Cardiac fibroblast (primary cell): ENCODE results near the gene NPIPA5.
"Not testable (repeated sequence)": the region's sequence is repeated elsewhere in the genome, so short reads cannot be mapped to it uniquely, and the experiment has no call there.

Source experiments
- DNase-seq, 2 donors: peaks; one replicate each; pipeline versions ENCODE4 v3.0.0 to v3.0.0-alpha.2; 2010; ENCODE audit warnings: low read depth in 2 of 2
- H3K4me3 ChIP-seq, 2 donors: replicated peaks in 1 of 2; 1 replicate in 1 of 2; 2 replicates in 1 of 2; pipeline ENCODE4 v1.5.1; 2011; ENCODE audit warnings: low read depth in 2 of 2, low read length in 2 of 2, mild to moderate bottlenecking in 2 of 2, moderate library complexity in 1 of 2
- TF ChIP-seq, protein P1 (sequence below): IDR thresholded peaks from one replicate; pipeline ENCODE4 v1.5.1; 2011; ENCODE audit warnings: low read depth, mild to moderate bottlenecking, low read length, inconsistent platforms

Gene NPIPA5

DNA sequence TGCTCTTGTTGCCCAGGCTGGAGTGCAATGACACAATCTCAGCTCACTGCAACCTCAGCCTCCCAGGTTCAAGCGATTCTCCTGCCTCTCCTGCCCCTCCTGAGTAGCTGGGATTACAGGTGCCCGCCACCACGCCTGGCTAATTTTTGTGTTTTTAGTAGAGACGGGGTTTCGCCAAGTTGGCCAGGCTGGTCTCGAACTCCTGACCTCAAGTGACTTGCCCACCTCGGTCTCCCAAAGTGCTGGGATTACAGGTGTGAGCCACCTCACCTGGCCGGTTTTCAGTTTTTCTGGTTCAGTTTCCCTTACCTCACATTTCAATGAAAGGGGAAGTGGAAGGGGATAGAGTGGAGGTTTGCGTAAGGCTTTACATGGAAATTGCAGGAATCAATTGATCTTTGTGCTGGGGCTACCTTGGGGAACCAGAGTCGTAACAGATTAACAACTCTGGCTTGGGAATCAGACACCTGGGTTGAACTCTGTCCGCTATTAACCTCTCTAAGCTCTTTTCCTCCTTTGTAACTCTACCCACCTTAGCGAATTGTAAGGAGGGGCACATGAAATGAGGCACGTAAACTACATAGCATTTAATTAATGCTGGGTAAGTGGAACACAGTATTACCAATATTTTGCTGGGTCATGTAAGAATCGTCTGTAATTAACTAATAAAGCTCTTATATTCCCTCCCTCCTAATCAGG is 20.7 kb upstream of the NPIPA5 start:
- TF ChIP-seq, protein P1, sequence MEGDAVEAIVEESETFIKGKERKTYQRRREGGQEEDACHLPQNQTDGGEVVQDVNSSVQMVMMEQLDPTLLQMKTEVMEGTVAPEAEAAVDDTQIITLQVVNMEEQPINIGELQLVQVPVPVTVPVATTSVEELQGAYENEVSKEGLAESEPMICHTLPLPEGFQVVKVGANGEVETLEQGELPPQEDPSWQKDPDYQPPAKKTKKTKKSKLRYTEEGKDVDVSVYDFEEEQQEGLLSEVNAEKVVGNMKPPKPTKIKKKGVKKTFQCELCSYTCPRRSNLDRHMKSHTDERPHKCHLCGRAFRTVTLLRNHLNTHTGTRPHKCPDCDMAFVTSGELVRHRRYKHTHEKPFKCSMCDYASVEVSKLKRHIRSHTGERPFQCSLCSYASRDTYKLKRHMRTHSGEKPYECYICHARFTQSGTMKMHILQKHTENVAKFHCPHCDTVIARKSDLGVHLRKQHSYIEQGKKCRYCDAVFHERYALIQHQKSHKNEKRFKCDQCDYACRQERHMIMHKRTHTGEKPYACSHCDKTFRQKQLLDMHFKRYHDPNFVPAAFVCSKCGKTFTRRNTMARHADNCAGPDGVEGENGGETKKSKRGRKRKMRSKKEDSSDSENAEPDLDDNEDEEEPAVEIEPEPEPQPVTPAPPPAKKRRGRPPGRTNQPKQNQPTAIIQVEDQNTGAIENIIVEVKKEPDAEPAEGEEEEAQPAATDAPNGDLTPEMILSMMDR: no peak
- no peak for DNase-seq
- H3K4me3 ChIP-seq: no peak overlapping the region

DNA sequence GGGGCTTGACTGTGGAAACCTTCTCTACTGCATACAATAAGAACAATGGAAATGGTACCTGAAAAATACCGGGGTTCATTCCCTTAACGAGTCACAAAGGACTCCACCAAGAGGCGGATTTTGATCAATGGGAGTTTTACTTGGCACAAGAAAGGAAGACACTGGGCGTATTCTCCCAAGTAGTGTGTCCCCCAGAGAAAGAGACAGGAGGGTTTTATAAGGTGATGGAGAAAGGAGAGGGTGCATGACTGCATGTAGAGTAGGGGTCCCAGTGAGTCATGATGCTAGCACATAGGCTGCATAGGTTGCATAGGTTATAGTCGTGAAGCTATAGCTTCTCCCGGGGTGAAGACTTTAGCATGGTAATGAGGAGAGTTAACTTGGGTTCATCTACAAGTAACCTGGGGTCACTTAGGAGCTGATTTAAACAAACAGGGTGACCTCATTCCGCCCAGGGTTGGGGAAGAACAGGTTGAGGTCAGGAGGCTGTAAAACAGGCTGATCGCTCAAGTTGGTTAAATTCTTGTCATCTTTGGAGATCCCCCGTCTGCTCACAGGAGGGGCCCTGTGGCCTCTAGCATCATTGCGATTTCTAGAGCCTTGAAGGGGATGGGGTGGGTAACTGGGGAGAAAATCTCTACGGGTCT is 19.0 kb upstream of the NPIPA5 start:
- no peak for DNase-seq
- TF ChIP-seq, protein P1: no peak
- H3K4me3 ChIP-seq: no peak overlapping the region

DNA sequence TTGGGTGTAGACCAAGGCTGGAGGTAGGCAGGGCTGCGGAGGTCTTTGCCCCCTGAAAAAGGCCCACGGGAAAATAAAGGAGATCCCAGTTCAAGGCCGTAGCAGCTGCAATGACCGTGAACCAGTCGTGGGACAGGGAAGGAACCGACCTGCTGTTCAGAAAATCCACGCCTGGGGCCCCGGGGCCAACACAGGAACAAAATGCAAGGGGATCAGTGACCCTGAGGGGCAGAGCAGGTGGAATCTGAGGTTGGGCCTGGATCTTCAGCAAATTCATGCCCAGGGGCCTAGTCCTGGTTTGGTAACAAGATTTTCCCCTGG is 18.4 kb upstream of the NPIPA5 start:
- not testable (repeated sequence) for DNase-seq, H3K4me3 ChIP-seq

DNA sequence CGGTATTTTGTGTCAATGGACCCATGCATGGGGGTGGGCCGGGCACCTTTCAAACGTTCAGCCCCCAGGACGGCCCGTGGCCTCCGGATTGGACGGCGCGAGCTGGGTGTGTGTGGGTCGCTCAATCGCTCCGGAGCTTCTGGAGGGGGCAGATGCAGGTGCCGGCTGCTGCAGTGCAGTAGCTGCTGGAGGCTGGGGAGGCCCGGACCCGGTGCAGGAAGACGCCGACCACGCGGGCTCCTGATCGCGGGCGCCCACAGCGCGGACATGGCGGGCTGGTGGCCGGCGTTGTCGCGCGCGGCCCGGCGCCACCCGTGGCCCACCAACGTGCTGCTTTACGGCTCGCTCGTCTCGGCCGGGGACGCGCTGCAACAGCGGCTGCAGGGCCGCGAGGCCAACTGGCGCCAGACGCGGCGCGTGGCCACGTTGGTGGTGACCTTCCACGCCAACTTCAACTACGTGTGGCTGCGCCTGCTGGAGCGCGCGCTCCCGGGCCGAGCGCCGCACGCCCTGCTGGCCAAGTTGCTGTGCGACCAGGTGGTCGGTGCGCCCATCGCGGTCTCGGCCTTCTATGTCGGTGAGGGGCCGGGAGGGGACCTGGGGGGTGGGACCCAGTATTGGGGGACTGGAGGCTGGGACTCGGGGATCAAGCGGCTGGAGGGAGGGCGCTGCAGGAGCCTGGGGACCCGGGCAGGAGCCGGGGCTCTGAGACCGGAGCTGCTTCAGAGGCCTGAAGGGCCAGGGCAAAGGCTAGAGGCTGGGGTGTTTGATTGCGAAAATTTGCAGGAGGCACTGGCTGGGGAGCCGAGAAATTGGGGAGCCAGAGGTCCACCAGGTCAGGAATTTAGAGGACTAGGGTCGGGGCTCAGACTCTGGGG is 17.8 kb upstream of the NPIPA5 start, which contains the start of gene MPV17L:
TSS of gene MPV17L (plus strand) at position 124 of the 878 bp plus-strand sequence. CDS start at position 268, 144 bp downstream.
- peak in 1 of 2 donors; percentile 8 for DNase-seq
- peak within 1 kb of the TSS in 1 of 2 donors; percentile 32 for H3K4me3 ChIP-seq

DNA sequence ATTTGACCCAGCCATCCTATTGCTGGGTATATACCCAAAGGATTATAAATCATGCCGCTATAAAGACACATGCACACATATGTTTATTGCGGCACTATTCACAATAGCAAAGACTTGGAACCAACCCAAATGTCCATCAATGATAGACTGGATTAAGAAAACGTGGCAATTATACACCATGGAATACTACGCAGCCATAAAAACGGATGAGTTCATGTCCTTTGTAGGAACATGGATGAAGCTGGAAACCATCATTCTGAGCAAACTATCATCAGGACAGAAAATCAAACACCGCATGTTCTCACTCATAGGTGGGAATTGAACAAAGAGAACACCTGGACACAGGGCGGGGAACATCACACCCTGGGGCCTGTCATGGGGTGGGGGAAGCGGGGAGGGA is 14.9 kb upstream of the NPIPA5 start:
- not testable (repeated sequence) for DNase-seq, H3K4me3 ChIP-seq

DNA sequence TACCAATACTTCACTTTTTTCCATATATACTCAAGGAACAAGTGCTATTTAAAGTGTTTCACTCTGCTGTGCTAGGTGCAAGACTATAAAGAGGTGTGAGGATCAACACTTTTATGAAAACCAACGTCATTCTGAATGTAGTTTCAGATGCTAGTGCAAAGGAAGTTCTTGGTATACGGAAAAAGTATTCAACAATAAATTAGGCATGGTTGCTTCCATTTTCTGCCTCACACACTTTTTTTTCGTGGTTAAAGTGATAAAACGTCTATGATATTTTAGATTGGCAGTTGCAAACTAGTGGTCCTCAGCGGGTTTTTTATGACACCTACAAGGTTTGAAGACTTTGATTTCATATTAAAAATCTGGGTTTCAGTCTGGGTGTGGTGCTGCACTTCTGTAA is 11.8 kb upstream of the NPIPA5 start:
- not testable (repeated sequence) for DNase-seq, H3K4me3 ChIP-seq

DNA sequence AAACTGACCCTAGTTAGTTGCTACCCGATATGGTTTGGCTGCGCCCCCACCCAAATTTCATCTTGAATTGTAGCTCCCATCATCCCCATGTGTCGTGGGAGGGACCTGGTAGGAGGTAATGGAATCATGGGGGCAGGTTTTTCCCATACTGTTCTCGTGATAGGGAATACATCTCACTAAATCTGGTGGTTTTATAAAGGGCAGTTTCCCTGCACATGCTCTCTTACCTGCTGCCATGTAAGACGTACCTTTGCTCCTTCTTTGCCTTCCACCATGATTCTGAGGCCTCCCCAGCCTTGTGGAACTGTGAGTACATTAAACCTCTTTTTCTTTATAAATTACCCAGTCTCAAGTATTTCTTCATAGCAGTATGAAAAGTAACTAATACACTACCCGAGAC is 10.0 kb upstream of the NPIPA5 start:
- not testable (repeated sequence) for DNase-seq, H3K4me3 ChIP-seq

DNA sequence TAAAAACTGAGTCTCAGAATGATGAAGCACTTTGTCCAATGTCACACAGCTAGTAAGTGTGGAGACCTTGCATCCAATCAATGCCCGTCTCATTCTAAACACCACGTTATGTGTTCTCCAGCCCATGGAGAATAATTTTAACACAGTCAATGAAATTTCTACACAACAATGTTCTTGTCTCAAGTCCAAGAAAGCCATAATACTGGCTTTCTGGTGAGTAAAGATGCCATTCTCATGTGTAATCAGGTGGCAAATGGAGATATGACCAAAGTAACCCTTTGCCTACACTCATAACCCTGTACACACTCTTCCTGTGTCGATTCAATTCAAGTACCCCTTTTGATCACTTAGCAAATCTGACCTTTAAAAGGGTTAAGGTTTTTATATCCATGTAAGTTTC is 4.7 kb upstream of the NPIPA5 start:
- not testable (repeated sequence) for H3K4me3 ChIP-seq
- peak; percentile 22 to 50 for DNase-seq

DNA sequence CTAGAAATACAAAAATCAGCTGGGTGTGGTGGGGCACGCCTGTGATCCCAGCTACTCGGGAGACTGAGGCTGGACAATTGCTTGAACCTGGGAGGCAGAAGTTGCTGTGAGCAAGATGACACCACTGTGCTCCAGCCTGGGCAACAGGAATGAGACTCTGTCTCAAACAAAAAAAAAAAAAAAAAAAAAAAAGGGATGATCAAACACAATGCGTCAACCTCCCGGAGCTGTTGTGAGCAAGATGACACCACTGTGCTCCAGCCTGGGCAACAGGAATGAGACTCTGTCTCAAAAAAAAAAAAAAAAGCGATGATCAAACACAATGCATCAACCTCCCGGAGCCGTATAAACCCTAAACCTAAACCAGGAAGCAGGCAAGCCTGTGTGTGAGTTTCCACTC is 20.6 kb downstream of the NPIPA5 start:
- DNase-seq, H3K4me3 ChIP-seq: not testable (repeated sequence)

DNA sequence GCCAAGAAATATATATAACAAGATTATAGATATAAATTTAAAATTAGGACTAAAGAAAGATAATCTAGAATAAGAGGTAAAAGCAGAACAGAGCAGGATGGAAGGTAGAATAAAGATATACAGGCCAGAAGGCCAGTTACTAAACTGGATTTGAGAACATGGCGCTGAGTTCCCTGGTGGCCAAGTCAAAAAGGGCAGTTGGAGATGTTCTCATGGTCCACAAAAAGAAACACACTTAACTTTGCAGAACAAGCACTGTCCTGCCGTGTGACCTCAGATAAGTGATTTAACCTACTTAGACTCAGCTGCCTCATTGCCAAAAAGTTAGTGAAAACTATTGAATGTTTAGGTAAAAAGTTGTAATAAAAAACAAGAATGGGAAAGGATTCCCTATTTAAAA is 23.2 kb downstream of the NPIPA5 start:
- not testable (repeated sequence) for H3K4me3 ChIP-seq, DNase-seq

DNA sequence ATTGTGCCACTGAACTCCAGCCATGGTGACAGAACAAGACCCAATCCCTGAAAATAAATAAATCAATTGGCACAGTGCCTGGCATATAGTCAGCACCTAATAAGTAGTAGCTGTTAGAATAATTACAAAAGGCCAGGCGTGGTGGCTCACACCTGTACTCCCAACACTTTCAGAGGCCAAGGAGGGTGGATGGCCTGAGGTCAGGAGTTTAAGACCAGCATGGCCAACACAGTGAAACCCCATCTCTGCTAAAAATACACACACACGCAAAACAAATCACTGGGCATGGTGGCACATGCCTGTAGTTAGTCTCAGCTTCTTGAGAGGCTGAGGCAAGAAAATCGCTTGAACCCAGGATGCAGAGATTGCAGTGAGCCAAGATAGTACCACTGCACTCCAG is 25.2 kb downstream of the NPIPA5 start:
- not testable (repeated sequence) for DNase-seq, H3K4me3 ChIP-seq

DNA sequence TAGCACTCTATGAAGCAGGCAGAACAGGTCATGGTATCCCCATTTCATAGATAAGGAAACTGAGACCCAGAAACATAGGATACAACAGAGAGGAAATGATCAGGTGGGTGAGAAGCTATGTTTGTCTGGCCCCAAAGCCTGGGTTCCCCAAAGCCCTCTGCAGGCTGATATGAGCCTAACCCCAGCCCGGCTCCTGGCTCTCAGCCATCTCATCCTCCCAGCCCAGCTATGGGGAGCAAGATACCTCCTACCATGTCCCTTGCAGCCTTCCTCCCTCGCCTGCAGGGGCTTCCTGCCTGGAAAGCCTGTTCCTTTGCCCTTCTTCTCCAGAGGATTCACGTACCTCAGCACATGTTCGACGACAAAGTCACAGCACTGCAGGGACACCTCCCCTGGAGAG is 26.3 kb downstream of the NPIPA5 start:
- not testable (repeated sequence) for DNase-seq, H3K4me3 ChIP-seq

DNA sequence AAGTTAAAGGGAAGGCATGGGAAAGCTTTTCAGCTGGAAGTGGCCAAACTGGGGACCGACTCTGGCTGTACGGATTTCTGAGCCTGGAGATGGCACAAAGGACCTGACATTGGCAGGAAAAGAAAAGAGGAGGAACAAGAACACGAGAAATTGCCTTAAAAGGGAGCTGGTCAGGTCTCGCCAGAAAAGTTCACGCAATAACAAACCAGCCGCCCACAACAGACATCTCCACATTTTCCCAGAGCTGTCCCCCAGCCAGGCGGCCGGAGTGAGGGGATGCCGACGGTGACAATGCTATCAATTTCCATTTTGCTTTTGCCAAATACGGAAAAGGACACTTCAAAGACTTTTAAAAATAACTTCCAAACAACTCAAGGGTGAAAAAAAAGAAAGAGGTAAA is 26.8 kb downstream of the NPIPA5 start:
- not testable (repeated sequence) for DNase-seq, H3K4me3 ChIP-seq

DNA sequence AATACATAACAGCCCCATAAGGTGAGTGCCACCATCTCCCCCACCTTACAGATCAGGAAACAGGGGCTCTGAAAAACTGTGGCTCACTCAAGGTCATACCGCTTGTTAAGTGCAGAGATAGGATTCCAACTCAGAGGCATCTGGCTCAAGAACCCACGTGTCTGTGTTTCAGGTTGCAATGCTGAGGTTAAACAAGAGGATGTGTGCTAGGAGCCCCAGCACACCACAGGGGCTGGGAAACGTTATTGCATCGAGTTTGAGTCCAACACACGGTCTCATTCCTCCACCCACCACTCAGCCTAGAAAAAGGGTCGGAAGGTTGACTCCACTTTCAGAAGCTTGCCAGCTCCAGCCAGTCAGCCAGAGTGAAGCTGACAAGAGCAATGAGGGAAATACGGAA is 29.4 kb downstream of the NPIPA5 start:
- not testable (repeated sequence) for DNase-seq, H3K4me3 ChIP-seq

DNA sequence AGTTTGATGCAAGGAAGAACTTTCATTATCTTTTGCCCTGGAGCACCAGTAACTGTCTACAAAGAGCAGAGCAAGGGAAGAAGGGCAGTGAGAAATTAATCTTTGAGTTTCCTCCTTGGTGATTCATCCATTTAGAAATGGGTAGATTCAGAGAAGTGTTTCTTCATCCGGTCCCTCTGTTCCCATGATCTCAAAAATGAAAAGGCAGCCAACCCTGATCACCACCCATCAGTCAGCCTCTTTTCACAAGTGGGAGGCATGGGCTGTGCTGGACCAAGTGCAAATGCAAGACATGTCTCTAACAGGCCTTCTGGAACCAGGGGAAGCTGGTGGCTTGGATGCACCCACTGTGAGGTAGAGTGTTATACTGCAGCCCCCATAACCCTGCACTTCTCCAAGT is 35.8 kb downstream of the NPIPA5 start:
- DNase-seq, H3K4me3 ChIP-seq: not testable (repeated sequence)

DNA sequence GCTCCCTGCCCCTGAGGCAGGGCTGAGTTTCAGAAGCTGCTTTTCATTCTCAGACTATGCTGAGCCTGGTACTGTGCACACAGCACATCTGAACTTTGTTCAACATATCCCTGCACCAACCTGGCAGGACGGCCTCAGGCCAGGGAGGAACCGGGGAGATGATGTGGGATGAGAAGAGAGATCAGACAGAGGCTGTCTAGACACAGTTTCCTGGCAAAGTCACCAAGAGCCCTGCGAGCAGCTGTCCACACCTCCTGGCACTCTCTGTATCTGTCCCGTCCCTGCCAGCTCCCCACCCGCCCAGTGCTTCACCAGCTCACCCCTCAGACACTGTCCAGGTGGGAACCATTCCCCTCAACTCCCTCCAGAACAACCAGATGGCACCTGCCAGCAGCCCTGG is 39.1 kb downstream of the NPIPA5 start:
- DNase-seq: not testable (repeated sequence)

More for the DNA sequence above, 39.1 kb downstream of the NPIPA5 start:
- not testable (repeated sequence) for H3K4me3 ChIP-seq
